OCI-LY3 (cell line): ENCODE results near the gene MAD1L1.

Experiments
- H2AFZ ChIP-seq: fragments of 200-600, 300-600 bp; shearing (Covaris generic); 2 replicates; pipeline ENCODE4 v1.6.0; 2014; ENCODE audit warnings: antibody characterized with exemption, low read depth, low read length
- H3K27ac ChIP-seq: fragments of 200-600, 300-600 bp; sonication (generic); 2 replicates; pipeline ENCODE4 v1.5.1; 2014; ENCODE audit warnings: mild to moderate bottlenecking, low read length, moderate library complexity, mixed read lengths
- H3K27me3 ChIP-seq: fragments of 200-600, 300-600 bp; sonication (generic); 2 replicates; pipeline ENCODE4 v1.6.1; 2014; ENCODE audit warnings: low read depth, low read length, mixed read lengths
- H3K36me3 ChIP-seq: fragments of 200-600, 300-600 bp; sonication (generic); replicated peaks from 2 replicates; pipeline ENCODE3; 2014; ENCODE audit warnings: low read depth, low read length, mixed read lengths
- H3K4me1 ChIP-seq: fragments of 300-600, 200-600 bp; sonication (generic); 2 replicates; pipeline ENCODE4 v1.6.1; 2014; ENCODE audit warnings: low read length, mixed read lengths
- H3K4me2 ChIP-seq: fragments of 200-600, 300-600 bp; sonication (generic); 2 replicates; pipeline ENCODE4 v1.6.1; 2014; ENCODE audit warnings: low read length, mixed read lengths
- H3K4me3 ChIP-seq: fragments of 300-600, 200-600 bp; sonication (generic); 2 replicates; pipeline ENCODE4 v1.5.1; 2014; ENCODE audit warnings: antibody characterized with exemption, mild to moderate bottlenecking, low read length, moderate library complexity
- H3K79me2 ChIP-seq: fragments of 300-600, 200-600 bp; shearing (Covaris generic); 2 replicates; pipeline ENCODE4 v1.6.1; 2014; ENCODE audit warnings: mild to moderate bottlenecking, low read length, mixed read lengths
- H3K9ac ChIP-seq: fragments of 300-600, 200-600 bp; shearing (Covaris generic); 2 replicates; pipeline ENCODE4 v1.6.0; 2014; ENCODE audit warnings: mild to moderate bottlenecking, low read length, moderate library complexity
- H3K9me3 ChIP-seq: fragments of 200-600, 300-600 bp; shearing (Covaris generic); 2 replicates; pipeline ENCODE4 v1.6.1; 2014; ENCODE audit warnings: low read length, mixed read lengths; ENCODE audit not compliant: insufficient read depth
- H4K20me1 ChIP-seq: fragments of 200-600, 300-600 bp; sonication (generic); 2 replicates; pipeline ENCODE4 v1.6.1; 2016; ENCODE audit warnings: low read length, mixed read lengths; ENCODE audit not compliant: insufficient read depth
- EZH2phosphoT487 ChIP-seq: fragments of 200-600 bp; shearing (Covaris generic); IDR thresholded peaks from 2 replicates; pipeline ENCODE4 v1.6.1; 2018; ENCODE audit warnings: antibody characterized with exemption, mixed run types, low read depth
- TF ChIP-seq, protein P1 (sequence below): fragments of 200-600, 300-600 bp; sonication (generic); IDR thresholded peaks from 2 replicates; pipeline ENCODE4 v1.5.1; 2014; ENCODE audit warnings: antibody characterized with exemption, low read length, low read depth

The MAD1L1 gene

DNA sequence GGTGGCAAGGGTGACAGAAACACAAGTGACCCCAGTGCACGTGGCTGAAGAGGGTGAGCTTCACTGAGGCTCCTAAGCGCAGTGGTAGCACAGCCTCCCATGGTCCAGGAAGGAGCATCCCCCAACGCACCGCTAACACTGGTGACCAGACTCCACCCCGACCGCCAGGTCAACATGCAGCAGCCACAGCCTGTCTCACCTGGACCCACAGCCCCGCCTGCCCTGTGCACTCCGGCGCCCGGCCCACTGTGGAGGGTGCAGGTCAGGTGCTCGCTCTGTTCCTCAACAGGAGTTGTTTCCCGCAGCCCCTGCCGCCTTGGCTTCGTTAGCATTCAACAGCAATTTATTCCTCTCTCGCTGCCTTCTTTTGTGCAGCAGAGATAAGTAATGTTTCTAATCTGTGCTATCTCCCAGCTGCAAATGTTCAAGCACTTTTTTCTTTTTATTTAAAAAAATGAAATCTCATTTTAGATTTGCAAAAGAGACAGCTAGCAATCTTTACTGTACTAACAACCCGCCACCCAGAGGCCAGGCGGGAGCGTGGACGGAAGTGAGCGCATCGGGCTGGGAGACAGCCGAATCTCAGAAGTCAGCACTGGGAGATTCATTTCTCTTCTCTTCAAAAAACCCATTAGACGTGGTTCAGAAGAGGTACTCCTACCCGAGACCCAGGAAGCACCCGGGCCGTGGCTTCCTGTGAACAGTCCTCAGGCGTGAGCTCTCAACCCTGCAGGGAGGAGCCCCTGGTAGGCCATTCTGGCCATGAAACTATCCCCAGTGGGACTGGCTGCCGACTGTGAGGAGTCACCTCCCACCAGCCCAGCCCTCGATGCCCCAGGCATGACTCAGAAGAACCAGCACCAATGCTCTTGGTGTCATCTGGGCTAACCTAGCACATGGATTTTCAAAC is 133.4 kb downstream of the MAD1L1 start:
- H3K4me3 ChIP-seq = peak overlapping the region; percentile 42
- peak overlapping the region; percentile 43; the same call in 1 of the 2 replicates for H3K9ac ChIP-seq
- H2AFZ ChIP-seq = no peak overlapping the region
- 0 out of 2 replicates have a peak, but pooled peaks cover 4% of the 10 kb centered on the region for H4K20me1 ChIP-seq
- no peaks in the 10 kb centered on the region for H3K36me3 ChIP-seq
- no peaks in the 10 kb centered on the region for H3K9me3 ChIP-seq
- peaks cover 8% of the 10 kb centered on the region; the same call in 1 of the 2 replicates for H3K79me2 ChIP-seq
- peaks cover 34% of the 10 kb centered on the region for H3K4me1 ChIP-seq
- H3K4me2 ChIP-seq = peak overlapping the region; percentile 87
- H3K27ac ChIP-seq = peak overlapping the region; percentile 77
- no peaks in the 10 kb centered on the region for H3K27me3 ChIP-seq
- TF ChIP-seq, protein P1, sequence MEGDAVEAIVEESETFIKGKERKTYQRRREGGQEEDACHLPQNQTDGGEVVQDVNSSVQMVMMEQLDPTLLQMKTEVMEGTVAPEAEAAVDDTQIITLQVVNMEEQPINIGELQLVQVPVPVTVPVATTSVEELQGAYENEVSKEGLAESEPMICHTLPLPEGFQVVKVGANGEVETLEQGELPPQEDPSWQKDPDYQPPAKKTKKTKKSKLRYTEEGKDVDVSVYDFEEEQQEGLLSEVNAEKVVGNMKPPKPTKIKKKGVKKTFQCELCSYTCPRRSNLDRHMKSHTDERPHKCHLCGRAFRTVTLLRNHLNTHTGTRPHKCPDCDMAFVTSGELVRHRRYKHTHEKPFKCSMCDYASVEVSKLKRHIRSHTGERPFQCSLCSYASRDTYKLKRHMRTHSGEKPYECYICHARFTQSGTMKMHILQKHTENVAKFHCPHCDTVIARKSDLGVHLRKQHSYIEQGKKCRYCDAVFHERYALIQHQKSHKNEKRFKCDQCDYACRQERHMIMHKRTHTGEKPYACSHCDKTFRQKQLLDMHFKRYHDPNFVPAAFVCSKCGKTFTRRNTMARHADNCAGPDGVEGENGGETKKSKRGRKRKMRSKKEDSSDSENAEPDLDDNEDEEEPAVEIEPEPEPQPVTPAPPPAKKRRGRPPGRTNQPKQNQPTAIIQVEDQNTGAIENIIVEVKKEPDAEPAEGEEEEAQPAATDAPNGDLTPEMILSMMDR = peak; percentile 28; the same call in 1 of the 2 replicates
- TF ChIP-seq EZH2phosphoT487 = no peak

DNA sequence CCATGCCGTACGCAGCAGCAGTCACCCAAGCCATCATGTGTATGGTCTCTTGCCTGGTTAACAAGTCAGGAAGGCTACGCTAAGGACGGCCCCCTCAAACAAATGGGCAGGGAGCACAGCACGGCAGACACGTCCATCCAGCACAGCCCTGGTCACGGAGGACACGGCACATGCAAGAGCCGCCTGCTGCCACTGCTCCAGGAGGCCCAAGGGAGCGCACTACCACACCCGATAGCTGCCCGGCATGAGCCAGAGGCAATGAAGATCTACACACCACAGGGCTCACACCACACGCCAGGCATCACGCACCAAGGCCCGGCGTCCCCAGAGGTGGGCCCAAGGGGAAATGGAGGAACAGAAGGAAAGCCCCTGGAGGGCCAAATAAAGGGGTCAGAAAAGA is 134.2 kb downstream of the MAD1L1 start:
- Histone ChIP-seq H3K9me3 (no peaks in the 10 kb centered on the region), H3K79me2 (peaks cover 8% of the 10 kb centered on the region; the same call in 1 of the 2 replicates), H3K9ac (no peak overlapping the region), H3K27me3 (no peaks in the 10 kb centered on the region), H2AFZ (no peak overlapping the region), H3K4me2 (no peak overlapping the region), H3K27ac (no peak overlapping the region), H4K20me1 (0 out of 2 replicates have a peak, but pooled peaks cover 4% of the 10 kb centered on the region), H3K4me3 (no peak overlapping the region), H3K36me3 (no peaks in the 10 kb centered on the region), H3K4me1 (peaks cover 29% of the 10 kb centered on the region)
- TF ChIP-seq EZH2phosphoT487 = no peak
- TF ChIP-seq, protein P1 = no peak

- H3K9ac ChIP-seq = no peak overlapping the region
- no peak overlapping the region for H2AFZ ChIP-seq
- no peaks in the 10 kb centered on the region for H3K36me3 ChIP-seq
- no peak overlapping the region for H3K27ac ChIP-seq
- H3K4me1 ChIP-seq = peaks cover 29% of the 10 kb centered on the region
- H3K9me3 ChIP-seq = no peaks in the 10 kb centered on the region
- H3K27me3 ChIP-seq = no peaks in the 10 kb centered on the region
- no peak overlapping the region for H3K4me2 ChIP-seq
- H3K4me3 ChIP-seq = no peak overlapping the region
- no peak for TF ChIP-seq EZH2phosphoT487
- TF ChIP-seq, protein P1 = no peak
- 0 out of 2 replicates have a peak, but pooled peaks cover 4% of the 10 kb centered on the region for H4K20me1 ChIP-seq
- peaks cover 8% of the 10 kb centered on the region; the same call in 1 of the 2 replicates for H3K79me2 ChIP-seq
These were observed 134.7 kb downstream of the MAD1L1 start for GRCh38 chr7:2098056-2098455.

DNA sequence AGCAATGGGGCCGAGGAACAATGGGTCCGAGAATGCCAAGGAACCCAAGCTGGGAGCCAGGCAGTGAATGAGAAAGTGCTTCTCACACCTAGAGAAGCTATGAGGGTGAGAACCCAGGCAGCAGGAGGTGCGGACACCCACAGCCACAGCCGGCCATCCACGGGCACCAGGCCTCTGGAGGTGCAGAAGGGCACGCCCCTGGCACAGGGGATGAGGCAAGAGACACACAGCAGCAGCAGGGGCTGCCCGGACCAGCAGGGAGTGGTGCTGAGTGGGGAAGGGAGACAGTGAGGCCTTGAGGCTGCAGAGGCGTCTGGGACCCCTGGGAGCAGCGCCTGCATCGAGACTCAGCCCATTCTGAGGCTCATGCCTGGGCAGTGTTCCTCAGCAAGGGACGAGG is 135.3 kb downstream of the MAD1L1 start:
- H3K9ac ChIP-seq = no peak overlapping the region
- H4K20me1 ChIP-seq = 0 out of 2 replicates have a peak, but pooled peaks cover 4% of the 10 kb centered on the region
- TF ChIP-seq EZH2phosphoT487 = no peak
- TF ChIP-seq, protein P1 = no peak
- no peaks in the 10 kb centered on the region for H3K27me3 ChIP-seq
- H3K4me1 ChIP-seq = peaks cover 29% of the 10 kb centered on the region
- H2AFZ ChIP-seq = no peak overlapping the region
- H3K27ac ChIP-seq = no peak overlapping the region
- H3K79me2 ChIP-seq = peaks cover 8% of the 10 kb centered on the region; the same call in 1 of the 2 replicates
- no peaks in the 10 kb centered on the region for H3K9me3 ChIP-seq
- H3K4me2 ChIP-seq = no peak overlapping the region
- H3K36me3 ChIP-seq = no peaks in the 10 kb centered on the region
- H3K4me3 ChIP-seq = no peak overlapping the region
